HG02870 (cell line): ENCODE measurements around the gene TERT.

Experiments
- ATAC-seq: cut with Tn5 transposase; IDR thresholded peaks from one replicate; pipeline ENCODE4 v1.9.1; 2021; ENCODE audit warnings: mild to moderate bottlenecking, moderate library complexity; ENCODE audit not compliant: unreplicated experiment

The TERT gene

DNA sequence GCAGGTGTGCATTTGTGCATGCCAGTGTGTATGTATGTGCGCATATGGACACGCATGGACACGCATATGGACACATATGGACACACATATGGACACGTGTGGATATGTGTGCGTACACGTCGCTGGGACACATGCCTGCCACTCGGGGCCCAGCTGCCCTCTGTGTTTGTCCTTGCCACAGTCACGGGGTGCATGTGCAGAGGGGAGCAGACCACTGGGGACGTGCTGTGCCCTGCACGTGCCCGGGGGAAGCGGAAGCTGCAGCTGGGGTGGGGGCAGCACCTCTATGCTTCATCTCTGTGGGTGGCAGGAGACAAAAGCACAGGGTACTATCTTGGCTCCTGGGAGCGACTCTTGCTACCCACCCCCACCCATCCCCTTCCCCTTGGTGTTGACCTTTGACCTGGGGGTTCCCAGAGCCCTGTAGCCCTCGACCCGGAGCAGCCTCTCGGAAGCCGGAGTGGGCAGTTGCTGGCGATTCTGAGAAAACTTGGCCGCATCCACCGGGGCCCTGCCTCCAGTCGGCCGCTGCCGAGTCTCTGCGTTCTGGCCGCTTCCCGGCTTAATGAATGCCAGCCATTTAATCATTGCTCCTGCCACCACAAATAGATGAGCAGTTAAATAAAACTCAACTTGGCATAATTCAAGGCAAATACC is 72.1 kb downstream of the TERT start:
- ATAC-seq, result no peak

DNA sequence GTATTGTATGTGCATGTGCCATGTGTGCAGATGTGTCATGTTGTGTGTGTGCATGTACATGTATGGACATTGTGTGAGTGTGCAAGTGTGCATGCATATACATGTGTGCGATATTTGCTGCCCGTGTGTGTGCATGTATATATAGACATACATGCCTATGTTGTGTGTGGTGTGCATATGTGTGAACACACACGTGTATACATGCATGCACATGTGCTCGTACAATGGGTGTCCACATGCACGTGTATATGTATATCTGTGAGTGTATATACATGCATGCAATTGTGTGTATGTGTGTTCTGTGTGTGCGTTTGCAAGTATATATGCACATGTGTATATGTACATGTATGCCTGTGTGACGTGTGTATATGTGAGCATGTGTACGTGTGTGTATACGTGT is 72.7 kb downstream of the TERT start:
- ATAC-seq, result no peak

DNA sequence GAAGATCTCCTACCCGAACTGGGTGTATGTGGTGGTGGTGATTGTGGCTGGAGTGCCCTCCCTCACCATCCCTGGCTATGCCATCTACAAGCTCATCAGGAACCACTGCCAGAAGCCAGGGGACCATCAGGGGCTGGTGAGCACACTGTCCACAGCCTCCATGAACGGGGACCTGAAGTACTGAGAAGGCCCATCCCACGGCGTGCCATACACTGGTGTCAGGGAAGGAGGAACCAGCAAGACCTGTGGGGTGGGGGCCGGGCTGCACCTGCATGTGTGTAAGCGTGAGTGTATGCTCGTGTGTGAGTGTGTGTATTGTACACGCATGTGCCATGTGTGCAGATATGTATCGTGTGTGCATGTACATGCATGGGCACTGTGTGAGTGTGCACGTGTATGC is 73.1 kb downstream of the TERT start:
- no peak for ATAC-seq

DNA sequence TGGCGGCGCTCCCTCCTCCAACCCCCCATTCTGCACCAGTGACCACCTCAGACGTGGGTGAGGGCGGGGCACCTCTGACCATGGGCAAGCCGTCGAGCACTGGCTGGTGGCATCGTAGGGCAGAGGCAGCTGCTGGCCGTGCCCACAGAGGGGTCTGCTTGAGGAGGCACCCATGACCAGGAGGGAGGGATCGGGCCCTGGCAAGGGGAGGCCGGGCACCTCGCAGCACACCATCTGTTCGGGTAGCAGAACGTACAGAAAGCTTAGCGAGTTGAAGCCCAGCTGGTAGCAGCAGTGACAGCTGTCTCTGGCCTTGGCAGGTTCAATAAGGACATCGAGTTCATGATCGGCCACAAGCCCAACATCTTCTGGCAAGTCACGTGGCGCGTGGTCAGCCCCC is 74.0 kb downstream of the TERT start:
- ATAC-seq, result no peak

DNA sequence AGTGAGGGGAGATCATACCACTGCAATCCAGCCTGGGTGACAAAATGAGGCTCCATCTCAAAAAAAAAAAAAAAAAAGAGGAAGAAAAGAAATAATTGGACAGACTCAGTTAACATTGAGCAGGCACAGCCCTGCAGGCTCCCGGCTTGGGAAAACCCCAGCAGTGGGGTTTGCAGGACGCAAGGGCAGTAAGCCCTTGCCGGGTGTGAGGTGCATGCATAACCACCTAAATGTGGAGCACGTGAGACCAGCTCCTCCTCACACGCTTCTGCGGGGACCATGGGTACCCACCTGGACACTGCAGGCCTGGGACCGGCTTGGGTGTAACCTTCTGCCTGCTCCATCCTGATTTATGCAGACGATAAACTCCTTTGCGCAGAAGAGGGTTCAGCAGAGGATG is 74.5 kb downstream of the TERT start:
- ATAC-seq, result no peak

DNA sequence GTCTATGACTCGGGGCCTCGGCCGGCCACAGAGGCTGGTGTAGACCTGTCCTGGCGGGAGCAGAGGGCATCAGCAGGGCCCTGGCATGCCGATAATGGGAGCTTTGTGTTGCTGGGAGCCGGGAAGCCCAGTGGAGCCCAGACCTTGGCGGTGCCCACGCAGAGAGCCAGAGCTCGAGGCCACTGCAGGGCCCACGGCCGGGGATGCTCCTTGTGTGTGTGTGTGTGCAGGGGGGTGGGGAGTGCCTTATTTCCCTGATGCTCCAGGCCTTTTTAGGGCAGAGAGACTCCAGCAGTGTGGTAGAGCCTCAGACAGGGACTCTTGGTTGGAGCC is 75.1 kb downstream of the TERT start:
- no peak for ATAC-seq

DNA sequence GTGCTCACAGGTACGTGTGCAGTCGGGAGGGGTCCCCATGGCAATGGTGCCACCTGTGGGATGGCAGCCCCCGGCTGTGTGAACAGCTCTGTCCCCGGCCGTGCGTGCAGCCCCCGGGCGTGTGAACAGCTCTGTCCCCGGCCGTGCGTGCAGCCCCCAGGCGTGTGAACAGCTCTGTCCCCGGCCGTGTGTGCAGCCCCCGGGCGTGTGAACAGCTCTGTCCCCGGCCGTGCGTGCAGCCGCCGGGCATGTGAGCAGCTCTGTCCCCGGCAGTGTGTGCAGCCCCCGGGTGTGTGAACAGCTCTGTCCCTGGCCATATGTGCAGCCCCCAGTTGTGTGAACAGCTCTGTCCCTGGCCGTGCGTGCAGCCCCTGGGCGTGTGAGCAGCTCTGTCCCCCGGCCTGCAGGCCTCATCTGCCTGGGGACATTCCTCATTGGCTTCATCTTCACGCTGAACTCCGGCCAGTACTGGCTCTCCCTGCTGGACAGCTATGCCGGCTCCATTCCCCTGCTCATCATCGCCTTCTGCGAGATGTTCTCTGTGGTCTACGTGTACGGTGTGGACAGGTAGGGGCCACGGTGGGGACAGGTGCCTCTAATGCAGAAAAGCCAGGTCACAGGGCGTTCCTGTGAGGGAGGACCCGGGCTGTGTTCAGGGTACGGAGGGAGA is 75.6 kb downstream of the TERT start:
- no peak for ATAC-seq

DNA sequence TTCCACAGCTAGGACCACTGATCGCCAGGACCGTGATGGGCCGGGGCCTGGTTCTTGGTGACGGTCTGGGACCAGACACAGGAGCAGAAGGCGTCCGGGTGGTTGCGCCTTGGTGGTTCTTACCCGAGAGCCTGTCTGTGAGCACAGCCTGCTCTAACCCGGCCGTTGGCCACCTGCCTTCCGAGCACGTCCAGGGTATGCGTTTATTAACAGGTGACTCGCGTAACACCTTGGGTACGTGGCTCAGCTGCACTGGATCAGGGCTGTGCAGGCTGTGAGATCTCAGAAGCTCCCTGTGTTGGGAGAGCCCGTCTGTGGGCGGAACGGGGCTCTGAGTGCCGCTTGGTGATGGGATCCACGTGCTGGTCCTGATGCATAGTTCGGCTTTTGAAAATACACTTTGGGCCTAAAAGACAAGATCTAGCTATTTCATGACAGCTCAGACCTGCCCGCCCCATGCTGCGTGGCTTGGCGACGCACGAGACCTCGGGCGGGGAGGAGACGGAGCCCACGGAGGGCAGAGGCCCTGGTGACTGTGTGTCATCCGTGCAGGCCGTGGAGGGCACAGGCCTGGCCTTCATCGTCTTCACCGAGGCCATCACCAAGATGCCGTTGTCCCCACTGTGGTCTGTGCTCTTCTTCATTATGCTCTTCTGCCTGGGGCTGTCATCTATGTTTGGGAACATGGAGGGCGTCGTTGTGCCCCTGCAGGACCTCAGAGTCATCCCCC is 76.4 kb downstream of the TERT start:
- no peak for ATAC-seq

DNA sequence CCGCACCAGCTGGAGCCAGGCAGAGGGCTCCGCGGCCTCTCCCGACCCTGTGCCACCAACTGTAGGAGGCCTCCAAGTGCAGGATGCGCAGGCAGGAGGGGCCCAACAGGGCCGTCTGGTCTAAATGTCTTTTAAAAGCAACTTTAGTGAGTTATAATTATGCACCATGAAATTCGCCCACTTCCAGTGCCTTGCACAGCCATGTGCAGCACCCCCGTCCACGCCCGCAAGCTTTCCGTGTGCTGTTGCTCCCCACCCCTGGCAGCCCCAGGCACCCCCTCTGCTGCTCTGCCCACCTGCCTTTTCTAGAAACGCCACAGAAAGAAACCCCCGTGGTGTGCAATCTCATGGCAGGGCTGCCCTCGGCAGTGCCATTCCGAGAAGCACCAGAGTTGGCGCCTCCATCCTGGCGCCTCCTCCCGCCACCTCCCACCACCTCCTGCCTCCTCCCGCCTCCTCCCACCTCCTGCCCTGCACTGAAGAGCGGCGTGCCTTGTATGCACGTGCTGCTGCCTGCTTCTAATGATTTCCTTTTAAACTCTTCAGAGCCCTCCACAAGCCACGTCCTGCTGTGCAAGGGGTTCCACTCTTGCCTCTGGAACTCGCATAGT is 77.2 kb downstream of the TERT start:
- ATAC-seq, result no peak

DNA sequence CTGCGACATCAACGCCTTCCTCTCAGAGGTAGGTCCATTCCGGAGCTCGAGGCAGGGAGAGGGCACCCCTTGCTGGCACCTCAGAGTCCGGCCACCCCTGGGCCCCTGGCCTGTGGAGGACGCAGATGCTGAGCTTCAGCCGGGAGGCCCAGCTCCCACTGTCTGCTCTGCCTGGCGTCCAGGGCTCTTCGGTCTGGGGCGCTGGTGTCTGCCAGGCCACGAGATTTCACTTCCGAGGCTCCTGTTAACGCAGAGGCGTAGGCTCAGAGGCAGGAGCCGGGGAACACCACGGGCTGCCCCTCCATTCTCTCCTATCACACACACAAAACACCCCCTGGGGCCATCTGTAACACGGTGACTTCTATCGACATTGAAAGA is 78.0 kb downstream of the TERT start:
- no peak for ATAC-seq

DNA sequence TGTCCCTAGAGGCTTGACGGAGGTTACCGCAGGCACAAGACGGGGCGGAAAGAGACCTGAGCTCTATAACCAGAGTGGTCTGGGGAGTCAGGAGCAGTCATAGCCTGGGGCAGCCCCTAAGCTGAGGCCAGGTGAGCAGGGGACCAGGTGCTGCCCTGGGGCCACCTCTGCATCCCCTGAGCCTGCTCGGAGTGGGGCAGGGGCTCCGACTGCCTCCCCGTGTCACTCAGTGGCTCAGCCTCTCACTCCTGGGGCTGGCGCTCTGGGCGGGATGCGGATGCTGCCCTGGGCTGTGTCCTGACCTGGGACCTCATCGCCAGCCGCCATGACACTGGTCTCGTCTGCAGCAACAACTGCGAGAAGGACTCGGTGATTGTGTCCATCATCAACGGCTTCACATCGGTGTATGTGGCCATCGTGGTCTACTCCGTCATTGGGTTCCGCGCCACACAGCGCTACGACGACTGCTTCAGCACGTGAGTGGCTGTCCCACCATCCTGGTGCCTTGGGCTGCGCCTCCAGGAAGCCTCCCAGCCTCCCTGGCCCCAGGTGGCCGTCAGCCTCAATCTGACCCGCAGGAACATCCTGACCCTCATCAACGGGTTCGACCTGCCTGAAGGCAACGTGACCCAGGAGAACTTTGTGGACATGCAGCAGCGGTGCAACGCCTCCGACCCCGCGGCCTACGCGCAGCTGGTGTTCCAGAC is 78.5 kb downstream of the TERT start:
- ATAC-seq, result no peak

DNA sequence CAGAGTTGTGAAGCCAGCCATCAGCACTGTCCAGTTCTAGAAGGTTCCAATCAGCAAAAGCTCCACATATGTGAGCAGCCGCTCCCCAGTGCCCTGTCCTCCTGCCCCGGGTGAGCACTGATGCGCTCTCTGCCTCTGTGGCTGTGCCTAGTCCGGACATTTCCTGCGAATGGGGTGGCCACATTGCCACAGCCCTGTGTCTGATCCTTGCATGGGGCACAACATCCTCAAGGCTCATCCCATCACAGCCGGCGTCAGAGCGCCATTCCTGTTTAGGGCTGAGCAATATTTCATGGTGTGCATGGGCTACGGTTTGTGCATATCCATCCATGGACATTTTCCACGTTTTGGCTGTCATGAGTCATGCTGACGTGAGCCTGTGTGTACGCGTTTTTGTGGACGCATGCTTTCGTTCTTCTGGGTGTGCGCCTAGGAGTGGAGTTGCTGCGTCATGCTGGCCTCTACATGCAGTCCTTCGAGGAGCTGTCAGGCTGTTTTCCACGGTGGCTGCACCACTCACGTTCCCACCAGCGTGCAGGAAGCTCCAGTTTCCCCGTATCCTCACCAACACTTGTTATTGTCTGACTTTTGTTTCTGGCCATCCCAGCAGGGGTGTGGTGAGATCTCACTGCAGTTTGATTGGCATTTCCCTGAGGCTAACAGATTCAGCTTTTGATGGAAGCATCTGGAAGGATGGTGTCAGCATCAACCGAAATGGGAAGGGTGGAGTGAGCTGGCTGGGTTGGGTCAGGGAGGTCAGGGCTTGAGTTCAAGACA is 79.4 kb downstream of the TERT start:
- no peak for ATAC-seq

DNA sequence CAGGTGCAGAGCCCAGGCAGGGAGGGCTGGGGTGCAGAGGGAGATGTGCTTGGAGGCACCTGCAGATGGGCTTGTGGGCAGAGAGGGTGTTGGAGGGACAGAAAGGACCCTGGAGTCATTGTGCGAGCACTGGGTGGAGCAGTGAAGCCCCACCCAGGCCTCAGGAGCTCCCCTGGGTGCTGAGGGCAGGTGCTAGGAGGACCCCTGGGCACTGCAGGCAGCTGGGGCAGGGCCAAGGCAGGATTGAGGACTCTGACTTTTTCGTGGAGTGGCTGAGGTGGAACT is 80.0 kb downstream of the TERT start:
- ATAC-seq, result no peak

DNA sequence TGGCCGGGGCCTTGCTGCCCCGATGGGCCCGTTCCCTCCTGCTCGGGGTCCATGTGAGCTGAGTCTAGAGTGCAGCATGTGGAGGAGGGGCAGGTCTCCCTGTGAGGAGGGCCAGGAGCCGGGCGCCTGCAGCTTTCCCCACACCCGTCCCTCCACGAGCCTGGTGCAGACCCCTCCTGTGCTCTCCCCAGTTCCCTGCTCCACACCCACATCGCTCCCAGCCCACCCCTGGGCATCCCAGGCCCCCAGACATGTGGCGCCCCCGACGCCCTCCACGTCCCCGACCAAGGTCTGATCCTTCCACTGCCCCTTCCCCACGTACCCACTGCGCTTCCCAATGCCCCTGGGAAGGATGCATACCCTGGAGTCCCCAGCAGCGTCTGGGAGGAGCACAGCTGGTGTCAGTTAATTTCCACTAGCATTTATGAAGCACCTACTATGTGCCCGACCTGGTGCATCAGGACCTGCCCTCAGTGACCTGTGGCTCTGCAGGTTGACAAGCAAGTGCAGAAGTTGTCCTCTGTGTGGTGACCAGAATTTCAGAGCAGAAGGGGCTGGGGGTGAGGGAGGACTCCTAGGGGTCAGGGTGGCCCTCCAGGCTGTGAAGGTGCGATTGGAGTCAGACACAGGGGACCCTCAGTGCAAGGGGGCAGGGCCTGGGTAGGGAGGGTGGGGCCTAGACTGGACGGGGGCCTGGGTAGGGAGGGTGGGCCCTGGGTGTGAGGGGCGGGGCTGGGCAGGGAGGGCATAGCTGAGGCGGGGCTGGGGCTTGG is 80.5 kb downstream of the TERT start:
- no peak for ATAC-seq

DNA sequence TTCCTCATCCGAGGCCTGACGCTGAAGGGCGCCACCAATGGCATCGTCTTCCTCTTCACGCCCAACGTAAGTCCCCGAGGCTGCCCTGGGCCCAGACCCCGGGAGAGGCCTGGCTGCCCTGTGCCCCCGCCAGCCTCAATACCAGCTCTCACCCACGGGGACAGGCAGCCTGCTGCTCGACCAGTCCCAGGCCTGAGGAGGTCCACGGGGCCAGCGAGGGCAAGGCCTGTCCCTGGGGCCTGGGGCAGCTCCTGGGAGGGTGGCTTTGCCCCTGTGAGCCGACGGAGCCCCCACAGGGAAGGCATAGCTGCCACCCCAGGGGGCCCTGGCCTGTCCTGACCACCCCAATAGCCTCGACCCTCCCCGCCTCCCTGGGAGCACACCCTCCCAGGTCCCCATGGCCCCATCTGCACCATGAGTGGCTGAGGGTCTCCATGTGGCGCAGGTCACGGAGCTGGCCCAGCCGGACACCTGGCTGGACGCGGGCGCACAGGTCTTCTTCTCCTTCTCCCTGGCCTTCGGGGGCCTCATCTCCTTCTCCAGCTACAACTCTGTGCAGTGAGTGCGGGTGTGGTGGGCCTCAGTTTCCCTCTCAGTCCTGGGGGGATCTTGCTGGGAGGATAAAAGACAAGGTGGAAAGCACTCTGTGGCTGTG is 81.2 kb downstream of the TERT start:
- ATAC-seq, result no peak

DNA sequence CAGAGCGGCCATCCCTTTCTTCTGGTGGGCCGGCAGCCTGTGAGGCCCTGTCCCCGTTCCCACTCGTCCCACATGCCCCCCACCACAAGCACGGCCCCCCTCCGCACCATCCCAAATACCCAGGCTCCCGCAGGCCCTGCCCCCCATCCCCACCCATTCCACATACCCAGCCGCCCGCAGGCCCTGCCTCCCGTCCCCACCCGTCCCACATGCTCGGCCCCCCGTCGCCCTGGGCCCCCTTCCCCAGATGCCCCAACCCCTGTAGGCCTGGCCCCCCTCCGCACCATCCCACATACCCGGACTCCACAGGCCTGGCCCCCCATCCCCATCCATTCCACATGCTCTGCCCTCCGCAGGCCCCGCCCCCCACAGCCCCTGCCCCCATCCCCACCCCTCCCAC is 82.0 kb downstream of the TERT start:
- no peak for ATAC-seq

DNA sequence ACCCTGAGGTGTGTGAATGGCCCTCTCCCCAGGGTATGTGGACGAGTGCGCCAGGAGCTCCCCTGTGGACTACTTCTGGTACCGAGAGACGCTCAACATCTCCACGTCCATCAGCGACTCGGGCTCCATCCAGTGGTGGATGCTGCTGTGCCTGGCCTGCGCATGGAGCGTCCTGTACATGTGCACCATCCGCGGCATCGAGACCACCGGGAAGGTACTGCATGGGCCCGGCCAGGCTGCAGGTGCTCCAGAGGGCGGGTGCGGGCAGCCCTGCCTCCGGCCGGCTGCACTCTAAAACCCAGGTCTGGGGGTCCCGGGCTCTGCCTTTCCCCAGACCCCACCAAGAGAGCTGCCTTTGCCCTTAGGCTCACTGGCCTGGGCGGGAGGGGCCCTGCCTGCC is 82.6 kb downstream of the TERT start:
- ATAC-seq, result no peak

DNA sequence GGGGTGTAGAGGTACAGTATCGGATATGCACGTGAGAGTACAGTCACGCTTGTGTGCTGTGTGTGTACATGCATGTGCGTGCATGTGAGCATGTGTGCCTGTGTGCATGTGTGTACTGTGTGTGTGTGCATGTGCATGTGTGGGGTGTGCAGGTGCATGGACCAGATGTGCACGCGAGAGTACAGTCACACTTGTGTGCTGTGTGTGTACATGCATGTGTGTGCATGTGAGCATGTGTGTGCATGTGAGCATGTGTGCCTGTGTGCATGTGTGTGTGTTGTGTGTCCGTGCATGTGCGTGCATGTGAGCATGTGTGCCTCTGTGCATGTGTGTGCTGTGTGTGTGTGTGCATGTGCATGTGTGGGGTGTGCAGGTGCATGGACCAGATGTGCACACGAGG is 83.2 kb downstream of the TERT start:
- ATAC-seq, result no peak

DNA sequence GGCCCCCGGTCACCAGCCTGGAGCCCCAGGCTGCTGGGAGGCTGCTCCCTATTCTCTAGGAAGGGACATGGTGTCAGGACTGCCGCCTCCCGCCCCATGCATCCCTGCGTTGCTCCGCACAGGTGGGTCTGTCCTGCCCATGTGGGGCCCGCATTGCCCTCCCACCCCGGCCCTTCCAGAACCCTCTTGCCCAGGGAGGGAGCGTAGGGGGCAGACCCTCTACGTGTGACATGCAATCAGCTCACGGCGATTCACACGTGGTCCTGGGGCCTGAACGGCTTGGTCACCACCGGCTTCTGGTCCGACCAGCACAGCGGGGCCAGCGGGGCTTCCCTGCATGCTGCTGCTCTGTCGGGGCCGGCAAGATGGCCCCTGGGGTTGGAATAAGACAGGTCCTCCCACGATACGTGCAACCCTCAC is 84.0 kb downstream of the TERT start:
- no peak for ATAC-seq
